ENCODE measurements around the gene DUSP15.

Gene DUSP15

DNA sequence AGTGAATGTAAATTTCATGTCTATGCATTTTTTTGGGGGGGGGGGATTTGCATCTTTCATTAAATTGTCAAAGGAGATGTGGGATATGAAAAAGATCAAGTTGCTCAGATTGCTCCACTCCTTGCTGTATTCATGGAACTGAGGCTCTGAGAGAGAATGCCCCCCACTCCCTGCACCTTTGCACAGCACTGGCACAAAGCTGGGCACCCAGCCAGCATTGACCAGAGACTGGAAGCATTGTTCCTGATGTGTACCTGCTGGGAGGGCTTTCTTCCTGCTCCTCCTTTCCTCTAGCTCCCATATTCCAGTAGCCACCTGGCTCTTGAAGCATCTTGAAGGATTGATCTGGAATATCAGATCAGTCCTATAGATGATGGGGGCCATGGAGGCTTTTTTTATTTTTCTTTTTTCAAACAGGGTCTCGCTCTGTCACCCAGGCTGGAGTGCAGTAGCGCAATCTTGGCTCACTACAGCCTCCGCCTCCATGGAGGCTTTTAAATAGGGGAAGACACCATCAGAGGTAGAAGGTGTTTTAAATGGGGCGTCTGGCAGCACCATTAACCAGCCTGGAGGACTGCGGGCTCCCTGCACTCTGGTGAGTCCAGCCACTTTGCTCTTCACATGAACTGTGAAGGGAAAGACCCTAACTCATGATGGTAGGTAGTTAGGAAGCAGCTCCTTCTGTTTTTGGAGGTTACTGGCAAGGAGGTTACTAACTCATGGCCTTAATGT lies 10.9 kb downstream of the DUSP15 start:
- DNase-seq, result no peak

DNA sequence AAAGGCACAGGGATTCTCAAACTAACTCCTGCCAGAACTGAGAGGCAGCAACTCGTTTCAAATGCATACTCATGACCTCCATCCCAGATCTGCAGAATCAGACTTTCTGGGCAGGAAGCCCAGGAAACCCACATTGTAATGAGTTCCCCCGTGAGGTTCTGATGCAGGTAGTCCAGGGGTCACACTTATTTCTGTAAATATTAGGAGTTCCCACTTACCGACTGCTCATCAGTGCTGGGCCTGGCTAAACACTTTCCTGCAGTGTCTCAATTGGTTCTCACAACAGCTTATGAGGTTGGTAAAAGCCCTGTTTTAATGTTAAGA lies 11.6 kb downstream of the DUSP15 start:
- no peak for DNase-seq

DNA sequence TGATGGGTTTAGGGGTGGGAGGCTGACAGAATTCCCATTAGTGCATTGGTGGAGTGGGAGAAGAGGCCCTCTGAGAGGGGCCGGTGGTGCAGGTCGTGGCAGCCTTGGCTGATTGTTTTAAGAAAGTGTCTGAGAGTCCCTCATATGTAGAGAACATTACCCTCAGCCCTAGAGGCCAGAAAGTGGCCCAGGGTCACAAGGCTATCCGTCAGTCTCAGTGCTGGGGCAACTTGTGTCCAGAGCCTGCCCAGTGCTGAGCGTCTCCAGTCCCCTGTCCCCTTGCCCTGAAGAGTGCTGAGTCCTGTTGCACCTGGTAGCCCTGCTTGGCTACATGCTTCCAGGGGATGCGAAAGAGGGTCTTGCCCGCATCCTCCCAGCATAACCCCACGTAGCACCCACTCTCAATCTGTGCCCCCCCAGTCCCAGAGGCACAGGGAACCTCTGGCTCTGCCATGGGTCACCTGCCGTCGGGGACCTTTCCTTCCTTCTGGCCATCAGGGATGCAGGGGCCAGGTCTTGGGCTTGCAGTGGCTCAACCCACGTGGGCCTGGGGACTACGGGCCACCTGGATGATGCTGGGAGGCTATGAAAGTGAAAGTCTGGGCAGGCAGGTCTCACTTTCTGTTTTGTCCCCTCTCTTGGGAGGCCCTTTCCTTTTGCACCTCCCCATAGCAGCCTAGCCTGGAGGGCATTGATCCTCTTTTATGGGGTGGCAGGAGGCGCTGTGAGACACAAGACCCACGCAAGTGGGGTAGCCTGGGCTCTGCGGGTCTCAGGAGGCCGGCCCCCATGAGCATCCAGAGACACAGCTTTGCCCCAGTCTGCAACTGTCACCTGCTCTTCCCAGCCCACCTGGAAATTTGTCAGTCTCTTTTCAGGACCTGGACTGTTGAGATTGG lies 12.2 kb downstream of the DUSP15 start:
- DNase-seq, result no peak

GRCh38 chr20:31856516-31856915 lies 13.8 kb downstream of the DUSP15 start:
- DNase-seq, result no peak

- DNase-seq, result no peak
Observed at GRCh38 chr20:31853481-31853880, 16.8 kb downstream of the DUSP15 start.

DNA sequence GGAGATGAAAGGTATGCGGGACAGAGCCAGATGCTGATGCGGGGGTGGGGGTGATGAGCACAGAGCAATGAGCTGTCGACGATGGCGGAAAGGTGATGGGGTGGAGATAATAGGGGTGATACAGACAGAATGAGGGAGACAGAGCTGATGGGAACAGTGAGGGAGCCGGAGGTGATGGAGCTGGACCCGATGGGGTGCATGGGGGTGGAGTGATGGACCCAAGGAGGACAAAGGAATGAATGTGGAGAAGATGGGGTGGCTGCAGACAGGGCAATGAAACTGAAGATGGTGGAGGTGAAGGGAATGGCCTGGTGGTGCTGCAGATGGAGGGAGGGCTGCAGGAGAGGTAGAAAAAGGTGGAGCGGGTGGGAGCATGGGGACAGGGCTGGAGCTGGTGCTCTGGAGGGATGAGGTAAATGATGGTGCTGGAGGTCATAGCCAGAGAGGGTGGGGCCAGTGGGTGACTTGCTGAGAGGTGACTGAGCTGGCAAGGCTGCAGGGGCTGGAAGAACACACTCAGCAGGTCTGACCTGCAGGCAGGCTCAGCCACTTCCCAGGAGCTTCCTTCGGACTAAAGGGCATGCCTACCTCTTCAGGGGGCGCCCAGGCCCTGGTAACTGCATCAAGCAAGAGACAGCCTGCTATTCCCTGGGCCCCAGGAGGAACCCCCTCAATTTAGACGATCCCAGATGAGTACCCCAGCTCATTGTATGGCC lies 18.9 kb downstream of the DUSP15 start:
- no peak for DNase-seq

DNA sequence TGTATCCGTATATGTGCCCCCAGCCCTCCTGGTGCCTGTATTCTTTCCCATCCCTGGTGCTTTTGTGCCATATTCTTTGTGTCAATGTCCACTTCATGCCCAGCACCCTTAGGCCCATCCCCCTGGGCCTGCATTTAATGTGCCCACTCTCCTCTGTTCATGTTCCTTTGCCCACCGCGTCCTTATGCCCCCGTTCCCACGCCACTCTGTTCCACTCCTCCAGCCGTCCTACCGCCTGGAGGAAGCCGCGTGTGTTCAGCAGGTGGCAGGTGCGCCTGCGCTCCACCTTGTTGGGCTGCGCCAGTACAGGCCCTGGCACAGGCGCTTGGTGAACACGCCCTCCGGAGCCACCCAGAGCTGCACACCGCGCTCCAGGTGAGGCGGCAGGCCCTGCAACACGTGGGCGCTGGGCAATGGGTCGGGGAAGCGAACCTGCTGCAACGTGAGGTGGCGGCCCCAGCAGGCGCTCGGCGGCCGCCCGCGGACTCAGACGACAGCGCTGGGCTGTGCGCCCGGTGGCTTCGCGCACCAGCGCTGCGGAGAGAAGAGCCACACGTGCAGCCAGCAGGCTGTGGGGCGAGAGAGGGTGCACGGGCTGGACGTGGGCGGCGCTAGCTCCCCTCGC lies 20.9 kb downstream of the DUSP15 start:
- DNase-seq, result no peak

GRCh38 chr20:31848088-31848999 lies 22.0 kb downstream of the DUSP15 start:
- no peak for DNase-seq

- DNase-seq, result no peak
Observed at GRCh38 chr20:31846793-31847138, 23.6 kb downstream of the DUSP15 start.

DNA sequence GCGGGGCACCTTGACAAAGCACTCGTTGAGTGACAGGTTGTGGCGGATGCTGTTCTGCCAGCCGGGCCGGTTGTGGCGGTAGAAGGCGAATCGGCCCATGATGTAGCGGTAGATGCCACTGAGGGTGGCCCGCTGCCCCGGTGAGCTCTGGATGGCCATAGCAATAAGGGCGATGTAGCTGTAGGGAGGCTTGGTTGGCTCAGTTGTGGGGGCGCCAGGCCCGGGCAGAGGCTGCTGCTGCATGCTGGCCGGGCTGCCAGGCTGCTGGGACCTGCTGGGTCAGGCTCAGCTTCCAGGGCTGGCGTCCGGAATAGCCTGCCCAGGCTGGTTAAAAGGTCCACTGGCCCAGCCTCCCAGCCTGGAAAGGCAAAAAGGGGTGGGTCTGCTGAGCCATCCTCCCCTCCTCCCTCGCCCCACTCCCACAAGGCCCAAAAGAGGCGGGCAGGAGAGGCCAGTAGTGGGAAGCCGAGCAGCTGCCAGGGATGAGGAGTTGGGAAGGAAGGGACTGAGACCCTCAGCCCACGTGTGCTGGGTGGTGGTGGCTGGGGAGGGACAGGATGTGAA lies 24.9 kb downstream of the DUSP15 start, which contains the start of gene FOXS1:
Gene FOXS1 (minus strand): TSS at position 305 of the 564 bp plus-strand sequence. CDS start 62 bp downstream, at position 243.
- DNase-seq, result no peak

GRCh38 chr20:31844737-31845299 lies 25.5 kb downstream of the DUSP15 start:
- no peak for DNase-seq

DNA sequence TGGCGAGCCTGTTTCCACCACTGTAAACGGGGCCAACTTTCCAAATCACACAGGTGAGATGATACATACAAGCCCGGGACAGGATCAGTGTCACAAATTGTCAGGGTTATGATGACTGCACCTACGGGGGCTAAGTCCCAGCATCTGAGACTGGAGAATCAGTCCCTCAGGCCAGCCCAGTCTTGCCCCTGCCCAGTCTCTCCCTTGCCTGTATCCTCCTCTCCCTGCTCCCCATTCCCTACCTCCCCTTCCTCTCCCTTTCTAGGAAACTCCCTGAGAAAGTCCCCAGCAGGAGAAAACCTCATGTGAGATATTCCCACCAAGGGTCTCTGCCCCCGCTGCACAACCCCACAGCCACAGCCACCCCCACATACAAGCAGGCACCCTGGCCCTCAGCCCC lies 26.4 kb downstream of the DUSP15 start:
- no peak for DNase-seq

DNA sequence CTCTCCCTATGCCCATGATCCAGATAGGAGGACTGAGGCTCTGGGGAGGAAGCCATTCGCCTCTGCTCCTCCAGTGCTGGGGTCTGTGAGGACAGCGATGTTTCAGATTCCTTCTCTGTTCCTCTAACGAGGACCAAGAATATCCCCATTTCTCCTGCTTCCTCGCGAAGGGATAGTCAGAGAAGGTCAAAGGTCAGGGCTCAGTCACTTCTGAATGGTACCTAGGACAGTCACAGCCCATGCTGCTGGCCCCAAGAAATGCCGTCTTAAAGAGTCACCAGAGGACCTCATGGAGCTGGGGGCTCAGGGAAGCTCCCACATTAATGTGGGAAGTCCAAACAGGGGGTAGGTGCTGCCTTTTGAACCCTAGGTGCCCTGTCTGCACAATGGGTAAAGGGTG lies 27.0 kb downstream of the DUSP15 start:
- no peak for DNase-seq

DNA sequence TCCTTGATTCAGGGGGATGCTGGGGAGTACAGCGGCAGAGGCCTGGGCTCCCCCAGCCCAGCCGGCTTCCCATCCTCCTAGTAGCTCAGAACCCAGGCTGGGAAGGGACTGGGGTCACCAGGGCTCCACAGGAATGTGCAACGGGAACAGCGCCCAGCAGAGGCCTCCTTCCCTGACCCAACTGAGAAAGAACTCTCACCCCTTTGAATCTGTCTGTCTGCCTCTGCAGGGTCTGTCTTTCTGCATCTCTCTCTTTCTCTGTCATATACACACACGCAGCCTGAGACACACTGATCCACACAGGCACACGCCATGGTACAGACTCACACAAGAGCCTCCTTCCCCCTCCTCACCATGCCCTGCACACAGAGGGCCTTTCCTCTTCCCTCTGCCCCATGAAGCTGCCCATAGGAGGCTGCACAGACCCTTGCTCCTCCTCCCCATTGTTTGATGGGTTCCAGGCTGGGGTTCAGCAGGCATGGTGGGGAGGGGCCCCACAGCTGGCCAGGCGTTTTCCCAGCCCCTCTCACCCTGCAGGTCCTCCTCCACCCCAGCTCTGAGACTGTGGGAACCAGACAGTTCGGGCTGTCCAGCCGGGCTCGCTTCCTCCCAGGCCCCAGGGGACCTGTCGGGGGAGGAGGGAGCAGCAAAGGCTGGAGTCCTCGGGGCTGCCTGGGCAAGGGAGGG lies 27.7 kb downstream of the DUSP15 start:
- DNase-seq, result no peak

- no peak for DNase-seq
Observed at GRCh38 chr20:31841928-31842327, 28.4 kb downstream of the DUSP15 start.

GRCh38 chr20:31840906-31841816 lies 29.2 kb downstream of the DUSP15 start:
- no peak for DNase-seq

DNA sequence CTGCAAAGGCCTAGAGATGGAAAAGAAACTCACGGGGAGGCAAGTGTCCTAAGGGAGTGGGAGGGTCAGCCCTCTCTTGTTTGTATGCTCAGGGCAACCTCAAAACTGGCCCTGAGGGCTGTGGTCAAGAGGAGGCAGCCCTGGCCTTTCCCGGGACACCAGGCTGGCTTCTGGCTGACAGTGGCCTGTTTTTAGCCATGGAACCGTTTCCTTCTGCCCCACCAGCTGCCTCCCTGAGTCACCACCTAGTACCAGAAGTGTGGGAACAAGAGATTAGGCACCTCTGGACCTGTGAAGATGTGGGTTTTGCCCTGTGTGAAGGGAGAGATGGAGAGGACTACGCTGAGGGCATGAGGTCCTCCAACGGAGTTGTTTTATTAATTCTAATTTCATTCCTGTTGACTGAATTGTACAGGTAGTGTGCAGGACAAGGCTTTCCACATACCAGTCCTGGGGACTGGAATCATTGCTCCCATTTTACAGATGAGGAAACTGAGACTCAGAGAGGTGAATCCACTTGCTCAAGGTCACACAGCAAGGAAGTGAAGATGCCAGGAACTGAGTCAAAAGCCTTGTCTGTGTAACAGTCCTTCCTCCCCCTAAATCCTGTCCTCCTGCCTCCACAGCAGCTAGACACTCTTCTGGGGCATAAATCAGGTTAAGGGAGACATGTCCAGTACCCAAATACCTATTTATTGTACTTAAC lies 30.4 kb downstream of the DUSP15 start:
- DNase-seq, result no peak

DNA sequence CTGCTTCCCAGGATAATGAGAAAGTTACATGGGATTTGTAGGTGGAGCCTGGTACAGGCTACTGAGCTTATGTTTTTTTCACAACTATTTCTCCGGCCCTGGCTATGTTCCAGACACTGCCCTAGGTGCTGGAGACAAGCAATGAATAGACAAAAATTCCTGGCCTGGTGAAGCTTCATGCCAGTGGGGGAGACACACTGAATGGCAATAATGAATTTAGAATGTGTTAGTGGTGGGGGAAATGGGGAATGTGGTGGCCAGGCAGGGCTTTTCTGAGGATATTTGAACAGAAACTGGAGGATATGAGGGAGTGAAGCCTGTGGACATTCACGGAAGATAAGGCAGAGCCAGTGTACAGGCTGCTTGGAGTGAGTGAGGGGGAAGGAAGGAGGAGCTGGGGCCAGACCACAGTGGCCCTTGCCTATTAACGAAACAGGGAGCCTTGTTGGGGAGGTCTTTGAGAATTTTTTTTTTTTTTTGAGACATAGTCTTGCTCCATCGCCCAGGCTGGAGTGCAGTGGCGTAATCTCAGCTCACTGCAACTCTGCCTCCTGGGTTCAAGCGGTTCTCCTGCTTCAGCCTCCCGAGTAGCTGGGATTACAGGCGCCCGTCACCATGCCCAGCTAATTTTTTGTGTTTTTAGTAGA lies 31.6 kb downstream of the DUSP15 start:
- DNase-seq, result peak; percentile 38
